Esophagus squamous epithelium (tissue), 5 donors: ENCODE results near the gene KRTAP12-1. TPM values are rescaled to one million over a fixed set of nuclear protein-coding genes. Genes with fewer than 3 reads are reported as not detected.

ENCODE experiments used
- DNase-seq: peaks from one replicate; lab custom pipeline; 2025; lab: John Stamatoyannopoulos, UW
- H3K27ac ChIP-seq, 4 donors: fragments of 200-600 bp; sonication (generic); one replicate each; pipeline ENCODE4 v1.5.1; 2016 to 2019; ENCODE audit warnings: mild to moderate bottlenecking in 1 of 4
- H3K27me3 ChIP-seq, 4 donors: fragments of 200-600 bp; sonication (generic); 1 replicate in 3 of 4; 2 replicates in 1 of 4; pipeline versions ENCODE4 v1.5.1 to v1.6.0; 2017 to 2021; ENCODE audit warnings: antibody characterized with exemption in 1 of 4
- H3K36me3 ChIP-seq, 3 donors: fragments of 200-600 bp; sonication (generic); one replicate each; pipeline ENCODE4 v1.5.1; 2016 to 2019
- H3K4me1 ChIP-seq, 3 donors: fragments of 200-600 bp; sonication (generic); one replicate each; pipeline ENCODE4 v1.5.1; 2017 to 2019
- H3K4me3 ChIP-seq, 4 donors: fragments of 200-600 bp; sonication (generic); 1 replicate in 3 of 4; 2 replicates in 1 of 4; pipeline ENCODE4 v1.5.1; 2016 to 2019; ENCODE audit warnings: mild to moderate bottlenecking in 2 of 4, moderate library complexity in 1 of 4
- H3K9me3 ChIP-seq, 3 donors: fragments of 200-600 bp; sonication (generic); one replicate each; pipeline ENCODE4 v1.5.1; 2016 to 2019
- CTCF ChIP-seq, 6 experiments: fragments of 450-650 bp in 4 of 6; fragments of 200-600 bp in 2 of 6; sonication (generic) in 2 of 6; IDR thresholded peaks; one replicate each; pipeline ENCODE4 v1.5.1; 2016 to 2019; ENCODE audit warnings: antibody characterized with exemption in 6 of 6, mild to moderate bottlenecking in 4 of 6, moderate library complexity in 4 of 6
- POLR2A ChIP-seq, 4 donors: fragments of 450-650 bp; IDR thresholded peaks; one replicate each; pipeline ENCODE4 v1.6.1; 2017; ENCODE audit warnings: antibody characterized with exemption in 4 of 4, mild to moderate bottlenecking in 4 of 4, moderate library complexity in 3 of 4
- WGBS, 2 donors: methylation state at CpG; one replicate each; pipeline ENCODE4 v1.1.5; 2018; 5-methylcytosine and 5-hydroxymethylcytosine counted together
- intact Hi-C: fragments of 100-400 bp; cut with DNase I; formaldehyde crosslinking; loops from one replicate; pipeline ENCODE4 v1.15.0; 2022
- total RNA-seq, 4 donors: library from RNA; depleted of rRNA; stranded (reverse); fragments of >200 nt; gene quantifications; one replicate each; pipeline ENCODE4 v1.1.0, GENCODE V29; 2016
- donor health status: DM: yes; HTN: yes; CAD: no.

Gene KRTAP12-1
- total RNA-seq, 4 donors from 2014 or later, result not detected

- Histone ChIP-seq H3K36me3 (no peaks in the 10 kb centered on the region), H3K9me3 (peaks cover 0 to 8% (median 0%) of the 10 kb centered on the region in 3 donors), H3K4me1 (no peaks in the 10 kb centered on the region), H3K27ac (peak within 1 kb of the TSS in 1 of 4 donors; percentile 6), H3K27me3 (peaks cover 0 to 45% (median 0%) of the 10 kb centered on the region in 4 donors), H3K4me3 (no peak within 1 kb of the TSS)
- DNase-seq, result no peak
- no peak for TF ChIP-seq CTCF (IDR thresholded peaks at IDR 0.05)
- no peak for TF ChIP-seq POLR2A (IDR thresholded peaks at IDR 0.05)
- 47 to 57% methylated on average over 9 of the region's 9 CpGs for WGBS, 2 donors
- intact Hi-C loops, result no loop called here
Observed at GRCh38 chr21:44654576-44655175, 27.3 kb downstream of the KRTAP12-1 start, which contains the start of gene KRTAP12-4. KRTAP12-4 (minus strand) TSS chr21:44654659; CDS start chr21:44654614, 45 bp downstream.

GRCh38 chr21:44653656-44654575, 28.0 kb downstream of the KRTAP12-1 start:
- no peak overlapping the region for H3K4me3 ChIP-seq
- 74 to 85% methylated on average over 12 to 15 of the region's 17 CpGs for WGBS, 2 donors
- DNase-seq, result no peak
- peaks cover 0 to 8% (median 0%) of the 10 kb centered on the region in 3 donors for H3K9me3 ChIP-seq
- no peaks in the 10 kb centered on the region for H3K36me3 ChIP-seq
- H3K27me3 ChIP-seq, result peaks cover 0 to 43% (median 0%) of the 10 kb centered on the region in 4 donors
- H3K27ac ChIP-seq, result peak overlapping the region in 1 of 4 donors; percentile 6
- intact Hi-C loops, result no loop called here
- no peak for TF ChIP-seq CTCF (IDR thresholded peaks at IDR 0.05)
- no peak for TF ChIP-seq POLR2A (IDR thresholded peaks at IDR 0.05)
- no peaks in the 10 kb centered on the region for H3K4me1 ChIP-seq

- intact Hi-C loops, result no loop called here
- Histone ChIP-seq H3K27ac (no peak overlapping the region), H3K36me3 (no peaks in the 10 kb centered on the region), H3K27me3 (peaks cover 0 to 43% (median 0%) of the 10 kb centered on the region in 4 donors), H3K9me3 (peaks cover 0 to 8% (median 0%) of the 10 kb centered on the region in 3 donors), H3K4me3 (no peak overlapping the region), H3K4me1 (no peaks in the 10 kb centered on the region)
- DNase-seq, result no peak
- 70 to 79% methylated on average over 14 of the region's 14 CpGs for WGBS, 2 donors
- TF ChIP-seq POLR2A (IDR thresholded peaks at IDR 0.05) (no peak), CTCF (IDR thresholded peaks at IDR 0.05) (no peak)
Observed at GRCh38 chr21:44653123-44653522, 28.8 kb downstream of the KRTAP12-1 start.

GRCh38 chr21:44650973-44651675, 30.8 kb downstream of the KRTAP12-1 start:
- Histone ChIP-seq H3K4me1 (no peaks in the 10 kb centered on the region), H3K36me3 (no peaks in the 10 kb centered on the region), H3K4me3 (no peak overlapping the region), H3K27me3 (peaks cover 0 to 49% (median 0%) of the 10 kb centered on the region in 4 donors), H3K27ac (no peak overlapping the region), H3K9me3 (no peaks in the 10 kb centered on the region)
- WGBS, 2 donors, result 75 to 90% methylated on average over 9 of the region's 12 CpGs
- intact Hi-C loops, result no loop called here
- TF ChIP-seq CTCF (IDR thresholded peaks at IDR 0.05), result no peak
- TF ChIP-seq POLR2A (IDR thresholded peaks at IDR 0.05), result no peak
- DNase-seq, result no peak
